Sigmoid colon (tissue), 4 donors: ENCODE data around the gene CLIC4.

ENCODE experiments used
- CTCF ChIP-seq, 4 experiments: fragments of 450-650 bp in 3 of 4; fragments of 200-600 bp in 1 of 4; IDR thresholded peaks; one replicate each; pipeline ENCODE4 v1.5.1; 2016 to 2019; ENCODE audit warnings: antibody characterized with exemption in 4 of 4, mild to moderate bottlenecking in 3 of 4, moderate library complexity in 2 of 4
- EP300 ChIP-seq, 4 donors: sonication (generic); formaldehyde crosslinking; IDR thresholded peaks; one replicate each; pipeline ENCODE4 v1.6.1; 2017; ENCODE audit warnings: antibody characterized with exemption in 4 of 4
- POLR2A ChIP-seq, 2 donors: fragments of 450-650 bp; IDR thresholded peaks; one replicate each; pipeline ENCODE4 v1.6.1; 2016; ENCODE audit warnings: antibody characterized with exemption in 2 of 2, mild to moderate bottlenecking in 2 of 2, moderate library complexity in 2 of 2

- TF ChIP-seq CTCF (IDR thresholded peaks at IDR 0.05) (no peak), EP300 (IDR thresholded peaks at IDR 0.05) (no peak), POLR2A (IDR thresholded peaks at IDR 0.05) (no peak)
These were observed 122.0 kb downstream of the CLIC4 start for GRCh38 chr1:24867084-24867870.
